ENCODE measurements around the gene MRPL40. TPM values are rescaled to one million over a fixed set of nuclear protein-coding genes. Genes with fewer than 3 reads are reported as not detected.

Gene MRPL40
- polyA plus RNA-seq, 1 donor from 2014 or later = 32.5 TPM

DNA sequence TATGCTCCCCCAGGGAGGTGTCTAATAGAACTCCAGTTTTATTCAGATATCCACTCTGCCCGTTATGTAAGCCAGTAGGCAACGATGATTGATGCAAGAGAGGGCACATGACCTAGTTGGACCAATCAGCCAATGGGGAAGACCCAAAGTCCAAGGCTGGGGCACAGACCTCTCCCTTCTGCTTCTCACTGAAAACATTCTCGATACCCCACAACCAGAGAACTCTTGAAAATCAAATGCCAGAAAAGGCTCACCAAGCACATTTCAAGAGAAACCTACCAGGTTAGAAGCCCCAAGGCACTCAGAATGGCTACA lies 8.2 kb upstream of the MRPL40 start:
- H3K9ac ChIP-seq (ENCODE audit: low read length) = no peak overlapping the region
- H2AFZ ChIP-seq (ENCODE audit: low read depth, low read length) = no peak overlapping the region
- no peaks in the 10 kb centered on the region for H3K9me2 ChIP-seq (ENCODE audit: insufficient read depth, low read length)
- no peaks in the 10 kb centered on the region for H3F3A ChIP-seq (ENCODE audit: insufficient read depth, low read length, poor library complexity, severe bottlenecking)
- H3K79me2 ChIP-seq (replicated peaks; ENCODE audit: insufficient read depth, low read length) = peaks cover 59% of the 10 kb centered on the region
- H4K20me1 ChIP-seq (ENCODE audit: insufficient read depth) = no peaks in the 10 kb centered on the region
- H3K4me3 ChIP-seq (ENCODE audit: low read length) = no peak overlapping the region
- no peak for TF ChIP-seq POLR2AphosphoS5 (IDR thresholded peaks at IDR 0.05)
- TF ChIP-seq, protein P1, sequence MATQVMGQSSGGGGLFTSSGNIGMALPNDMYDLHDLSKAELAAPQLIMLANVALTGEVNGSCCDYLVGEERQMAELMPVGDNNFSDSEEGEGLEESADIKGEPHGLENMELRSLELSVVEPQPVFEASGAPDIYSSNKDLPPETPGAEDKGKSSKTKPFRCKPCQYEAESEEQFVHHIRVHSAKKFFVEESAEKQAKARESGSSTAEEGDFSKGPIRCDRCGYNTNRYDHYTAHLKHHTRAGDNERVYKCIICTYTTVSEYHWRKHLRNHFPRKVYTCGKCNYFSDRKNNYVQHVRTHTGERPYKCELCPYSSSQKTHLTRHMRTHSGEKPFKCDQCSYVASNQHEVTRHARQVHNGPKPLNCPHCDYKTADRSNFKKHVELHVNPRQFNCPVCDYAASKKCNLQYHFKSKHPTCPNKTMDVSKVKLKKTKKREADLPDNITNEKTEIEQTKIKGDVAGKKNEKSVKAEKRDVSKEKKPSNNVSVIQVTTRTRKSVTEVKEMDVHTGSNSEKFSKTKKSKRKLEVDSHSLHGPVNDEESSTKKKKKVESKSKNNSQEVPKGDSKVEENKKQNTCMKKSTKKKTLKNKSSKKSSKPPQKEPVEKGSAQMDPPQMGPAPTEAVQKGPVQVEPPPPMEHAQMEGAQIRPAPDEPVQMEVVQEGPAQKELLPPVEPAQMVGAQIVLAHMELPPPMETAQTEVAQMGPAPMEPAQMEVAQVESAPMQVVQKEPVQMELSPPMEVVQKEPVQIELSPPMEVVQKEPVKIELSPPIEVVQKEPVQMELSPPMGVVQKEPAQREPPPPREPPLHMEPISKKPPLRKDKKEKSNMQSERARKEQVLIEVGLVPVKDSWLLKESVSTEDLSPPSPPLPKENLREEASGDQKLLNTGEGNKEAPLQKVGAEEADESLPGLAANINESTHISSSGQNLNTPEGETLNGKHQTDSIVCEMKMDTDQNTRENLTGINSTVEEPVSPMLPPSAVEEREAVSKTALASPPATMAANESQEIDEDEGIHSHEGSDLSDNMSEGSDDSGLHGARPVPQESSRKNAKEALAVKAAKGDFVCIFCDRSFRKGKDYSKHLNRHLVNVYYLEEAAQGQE (IDR thresholded peaks at IDR 0.05; ENCODE audit: borderline replicate concordance) = no peak
- no peak for TF ChIP-seq EZH2 (IDR thresholded peaks at IDR 0.05; ENCODE audit: borderline replicate concordance, insufficient read depth, low read length, poor library complexity, severe bottlenecking)
- TF ChIP-seq RAD21 (conservative IDR thresholded peaks at IDR 0.05) = no peak
- TF ChIP-seq, protein P2, sequence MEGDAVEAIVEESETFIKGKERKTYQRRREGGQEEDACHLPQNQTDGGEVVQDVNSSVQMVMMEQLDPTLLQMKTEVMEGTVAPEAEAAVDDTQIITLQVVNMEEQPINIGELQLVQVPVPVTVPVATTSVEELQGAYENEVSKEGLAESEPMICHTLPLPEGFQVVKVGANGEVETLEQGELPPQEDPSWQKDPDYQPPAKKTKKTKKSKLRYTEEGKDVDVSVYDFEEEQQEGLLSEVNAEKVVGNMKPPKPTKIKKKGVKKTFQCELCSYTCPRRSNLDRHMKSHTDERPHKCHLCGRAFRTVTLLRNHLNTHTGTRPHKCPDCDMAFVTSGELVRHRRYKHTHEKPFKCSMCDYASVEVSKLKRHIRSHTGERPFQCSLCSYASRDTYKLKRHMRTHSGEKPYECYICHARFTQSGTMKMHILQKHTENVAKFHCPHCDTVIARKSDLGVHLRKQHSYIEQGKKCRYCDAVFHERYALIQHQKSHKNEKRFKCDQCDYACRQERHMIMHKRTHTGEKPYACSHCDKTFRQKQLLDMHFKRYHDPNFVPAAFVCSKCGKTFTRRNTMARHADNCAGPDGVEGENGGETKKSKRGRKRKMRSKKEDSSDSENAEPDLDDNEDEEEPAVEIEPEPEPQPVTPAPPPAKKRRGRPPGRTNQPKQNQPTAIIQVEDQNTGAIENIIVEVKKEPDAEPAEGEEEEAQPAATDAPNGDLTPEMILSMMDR (IDR thresholded peaks at IDR 0.05; ENCODE audit: poor library complexity, severe bottlenecking) = no peak
- TF ChIP-seq EP300 (conservative IDR thresholded peaks at IDR 0.05; ENCODE audit: poor library complexity, severe bottlenecking) = no peak
- TF ChIP-seq TAF1 (IDR thresholded peaks at IDR 0.05; ENCODE audit: low read depth) = no peak
- no peak for TF ChIP-seq SMC3 (conservative IDR thresholded peaks at IDR 0.05; ENCODE audit: poor library complexity)
- no peak for TF ChIP-seq MXI1 (conservative IDR thresholded peaks at IDR 0.05; ENCODE audit: poor library complexity, severe bottlenecking)
- H3K27me3 ChIP-seq (ENCODE audit: insufficient read depth, low read depth, low read length) = no peaks in the 10 kb centered on the region
- H3K9me3 ChIP-seq (ENCODE audit: low read length) = no peaks in the 10 kb centered on the region
- H3K36me3 ChIP-seq (ENCODE audit: insufficient read depth, low read length) = no peaks in the 10 kb centered on the region
- no peak overlapping the region for H3K4me2 ChIP-seq (ENCODE audit: low read length)
- H3K27ac ChIP-seq (ENCODE audit: low read length) = no peak overlapping the region

DNA sequence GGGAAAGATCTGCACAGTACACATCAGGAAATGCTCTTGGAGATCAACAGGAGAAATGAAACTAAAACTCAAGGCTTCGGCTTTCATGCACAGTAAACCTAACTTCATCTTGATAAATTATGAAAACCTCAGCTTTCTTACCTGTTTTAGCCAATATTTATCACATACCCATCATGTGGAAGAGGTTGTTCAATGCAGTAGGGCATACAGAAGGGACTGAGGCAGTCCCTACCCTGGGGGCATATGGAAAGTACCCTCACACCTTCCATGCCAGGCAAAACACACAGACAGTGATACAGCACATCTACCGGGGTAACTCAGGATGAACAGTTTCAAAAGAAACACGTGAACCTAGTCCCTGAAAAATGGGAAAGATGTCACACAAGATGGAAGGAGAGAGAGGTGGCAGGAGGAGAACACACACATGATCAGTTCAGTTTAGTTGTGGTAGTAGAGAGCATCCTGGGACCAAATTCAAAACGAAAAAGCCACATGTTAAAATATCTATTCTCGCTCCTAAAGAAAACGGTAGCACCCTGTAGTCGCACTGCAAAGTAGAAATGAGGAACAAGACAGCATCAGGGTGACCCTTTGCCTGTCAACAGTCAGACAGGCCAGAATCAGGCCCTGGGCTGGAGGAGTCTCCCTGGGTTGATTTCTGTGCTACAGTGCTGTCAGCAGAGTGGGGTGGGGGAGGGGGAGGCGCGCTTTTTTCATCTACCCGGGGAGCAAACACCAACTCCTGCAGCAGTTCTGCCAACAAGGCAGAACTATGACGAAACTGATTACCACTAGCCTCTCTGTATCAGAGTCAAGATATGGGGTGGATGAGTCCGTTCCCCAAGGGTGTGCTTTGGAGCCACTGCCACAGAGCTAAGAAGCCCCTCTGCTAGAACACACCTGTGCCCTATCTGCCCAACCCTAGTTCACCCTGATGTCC lies 2.1 kb upstream of the MRPL40 start:
- Histone ChIP-seq H2AFZ (ENCODE audit: low read depth, low read length) (no peak overlapping the region), H3K4me2 (ENCODE audit: low read length) (peak overlapping the region; percentile 89), H3K27ac (ENCODE audit: low read length) (peak overlapping the region; percentile 57), H3K4me3 (ENCODE audit: low read length) (peak overlapping the region; percentile 98), H3F3A (ENCODE audit: insufficient read depth, low read length, poor library complexity, severe bottlenecking) (no peaks in the 10 kb centered on the region), H3K79me2 (replicated peaks; ENCODE audit: insufficient read depth, low read length) (peaks cover 60% of the 10 kb centered on the region), H3K9me3 (ENCODE audit: low read length) (no peaks in the 10 kb centered on the region), H3K36me3 (ENCODE audit: insufficient read depth, low read length) (peaks cover 5% of the 10 kb centered on the region), H4K20me1 (ENCODE audit: insufficient read depth) (peaks cover 5% of the 10 kb centered on the region), H3K9ac (ENCODE audit: low read length) (peak overlapping the region; percentile 83), H3K9me2 (ENCODE audit: insufficient read depth, low read length) (no peaks in the 10 kb centered on the region), H3K27me3 (ENCODE audit: insufficient read depth, low read depth, low read length) (no peaks in the 10 kb centered on the region)
- no peak for TF ChIP-seq POLR2AphosphoS5 (IDR thresholded peaks at IDR 0.05)
- TF ChIP-seq, protein P1 (IDR thresholded peaks at IDR 0.05; ENCODE audit: borderline replicate concordance) = peak; percentile 0
